ENCODE data around the gene SLC5A10.
"Not testable (repeated sequence)": the region's sequence is repeated elsewhere in the genome, so short reads cannot be mapped to it uniquely, and the experiment has no call there.

SLC5A10 gene

GRCh38 chr17:18947866-18948265 lies 4.1 kb upstream of the SLC5A10 start:
- DNase-seq (ENCODE audit: low spot score): no peak

DNA sequence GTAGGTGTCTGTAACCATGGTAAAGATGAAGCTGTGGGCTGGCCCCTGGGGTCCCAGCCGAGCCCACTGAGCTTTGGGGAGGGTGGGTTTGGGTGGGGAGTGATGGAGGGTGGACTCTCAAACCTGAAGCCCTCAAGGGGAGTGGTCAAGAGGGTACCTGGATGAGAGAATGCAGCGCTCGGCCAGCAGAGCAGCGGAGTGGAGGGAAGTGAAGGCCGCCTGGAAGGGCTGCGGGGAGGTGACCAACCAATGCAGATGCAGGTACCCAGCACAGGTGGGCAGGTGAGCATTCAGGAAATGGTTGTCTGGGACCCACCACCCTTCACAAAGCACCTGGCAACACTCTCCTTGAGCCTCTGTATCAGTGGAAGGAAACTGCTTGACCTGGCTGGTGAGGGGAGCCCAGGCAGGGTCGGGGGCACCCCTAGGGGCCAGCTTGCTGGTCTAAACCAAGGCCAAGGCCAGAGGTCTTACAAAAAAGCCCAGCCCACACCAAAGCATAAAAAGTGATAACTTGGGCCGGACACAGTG lies 3.4 kb upstream of the SLC5A10 start:
- DNase-seq (ENCODE audit: low spot score): no peak

GRCh38 chr17:18949566-18949965 lies 2.4 kb upstream of the SLC5A10 start:
- DNase-seq (ENCODE audit: low spot score): no peak

- no peak for DNase-seq (ENCODE audit: low spot score)
Observed at GRCh38 chr17:18950346-18950745, 1.6 kb upstream of the SLC5A10 start.

GRCh38 chr17:18950944-18951905 lies 740 bp upstream of the SLC5A10 start:
- DNase-seq (ENCODE audit: low spot score): no peak

- no peak for DNase-seq (ENCODE audit: low spot score)
Observed at GRCh38 chr17:18953231-18953728, 1.3 kb downstream of the SLC5A10 start.

DNA sequence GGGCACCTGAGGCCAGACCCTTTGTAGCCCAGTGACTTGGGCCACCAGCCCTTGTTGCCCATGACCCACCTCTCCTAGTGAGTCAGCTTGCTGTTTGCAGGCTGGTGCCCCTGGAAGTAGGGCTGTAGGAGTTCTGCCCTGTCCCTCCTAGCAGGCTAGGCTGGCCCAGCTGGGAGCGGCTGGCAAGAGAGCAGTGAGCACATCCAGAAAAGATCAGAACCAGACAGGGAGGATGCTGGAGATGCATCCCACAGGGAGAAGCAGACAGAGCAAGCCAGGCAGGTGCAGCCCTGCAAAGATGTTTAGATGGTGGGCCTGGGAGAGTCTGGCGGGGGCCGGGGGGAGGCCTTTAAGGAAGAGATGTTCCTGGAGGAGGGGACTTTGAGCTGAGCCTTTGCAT lies 2.4 kb downstream of the SLC5A10 start:
- no peak for DNase-seq (ENCODE audit: low spot score)

DNA sequence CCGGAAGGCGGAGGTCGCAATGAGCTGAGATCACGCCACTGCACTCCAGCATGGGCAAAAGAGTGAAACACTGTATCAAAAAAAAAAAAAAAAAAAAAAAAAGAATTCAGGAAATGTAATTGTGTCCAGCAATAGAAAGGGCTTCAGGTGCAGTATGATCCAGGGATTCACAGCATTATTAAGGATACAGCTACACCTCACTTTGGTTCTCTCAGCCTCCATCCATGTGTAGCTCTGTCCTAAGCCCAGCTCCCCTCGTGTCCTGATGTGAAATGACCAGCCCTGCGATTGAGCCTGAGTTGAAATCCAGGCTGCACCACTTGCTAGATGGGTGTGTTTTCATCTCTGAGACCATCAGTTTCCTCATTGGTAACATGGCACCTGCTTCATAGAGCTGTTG lies 3.0 kb downstream of the SLC5A10 start:
- no peak for DNase-seq (ENCODE audit: low spot score)

DNA sequence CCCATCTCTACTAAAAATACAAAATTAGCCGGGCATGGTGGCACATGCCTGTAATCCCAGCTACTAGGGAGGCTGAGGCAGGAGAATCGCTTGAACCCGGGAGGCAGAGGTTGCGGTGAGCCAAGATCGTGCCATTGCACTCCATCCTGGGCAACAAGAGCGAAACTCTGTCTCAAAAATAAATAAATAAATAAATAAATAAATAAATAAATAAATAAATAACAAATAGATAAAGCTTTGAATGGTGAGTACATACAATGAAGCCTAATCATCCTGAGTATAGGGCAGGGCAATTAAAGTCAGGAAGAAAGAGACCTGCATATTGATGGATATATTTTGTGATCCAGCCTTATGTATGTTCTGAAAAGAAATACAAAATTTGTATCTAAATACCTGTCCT lies 4.1 kb downstream of the SLC5A10 start:
- DNase-seq (ENCODE audit: low spot score): not testable (repeated sequence)

GRCh38 chr17:18956581-18956980 lies 4.6 kb downstream of the SLC5A10 start:
- DNase-seq (ENCODE audit: low spot score): no peak

- no peak for DNase-seq (ENCODE audit: low spot score)
Observed at GRCh38 chr17:18957831-18958230, 5.9 kb downstream of the SLC5A10 start.

DNA sequence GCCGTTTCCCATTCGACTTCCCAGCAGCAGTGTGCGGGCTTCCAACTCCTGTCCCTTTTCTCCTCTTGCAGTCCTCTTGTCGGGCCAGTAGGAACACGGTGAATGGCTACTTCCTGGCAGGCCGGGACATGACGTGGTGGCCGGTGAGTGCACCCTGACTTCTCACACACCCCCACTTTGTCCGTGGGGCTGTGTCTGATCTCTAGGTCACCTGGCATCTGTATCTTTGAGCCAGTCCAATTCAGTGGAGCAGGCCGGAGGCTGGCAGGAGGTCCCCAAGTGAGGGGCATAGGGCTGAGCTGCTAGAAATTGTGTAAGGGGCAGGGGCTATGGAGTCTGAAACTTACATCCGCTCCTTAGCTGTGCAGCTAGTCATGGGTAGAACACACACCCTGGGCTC lies 6.6 kb downstream of the SLC5A10 start:
- DNase-seq (ENCODE audit: low spot score): no peak

DNA sequence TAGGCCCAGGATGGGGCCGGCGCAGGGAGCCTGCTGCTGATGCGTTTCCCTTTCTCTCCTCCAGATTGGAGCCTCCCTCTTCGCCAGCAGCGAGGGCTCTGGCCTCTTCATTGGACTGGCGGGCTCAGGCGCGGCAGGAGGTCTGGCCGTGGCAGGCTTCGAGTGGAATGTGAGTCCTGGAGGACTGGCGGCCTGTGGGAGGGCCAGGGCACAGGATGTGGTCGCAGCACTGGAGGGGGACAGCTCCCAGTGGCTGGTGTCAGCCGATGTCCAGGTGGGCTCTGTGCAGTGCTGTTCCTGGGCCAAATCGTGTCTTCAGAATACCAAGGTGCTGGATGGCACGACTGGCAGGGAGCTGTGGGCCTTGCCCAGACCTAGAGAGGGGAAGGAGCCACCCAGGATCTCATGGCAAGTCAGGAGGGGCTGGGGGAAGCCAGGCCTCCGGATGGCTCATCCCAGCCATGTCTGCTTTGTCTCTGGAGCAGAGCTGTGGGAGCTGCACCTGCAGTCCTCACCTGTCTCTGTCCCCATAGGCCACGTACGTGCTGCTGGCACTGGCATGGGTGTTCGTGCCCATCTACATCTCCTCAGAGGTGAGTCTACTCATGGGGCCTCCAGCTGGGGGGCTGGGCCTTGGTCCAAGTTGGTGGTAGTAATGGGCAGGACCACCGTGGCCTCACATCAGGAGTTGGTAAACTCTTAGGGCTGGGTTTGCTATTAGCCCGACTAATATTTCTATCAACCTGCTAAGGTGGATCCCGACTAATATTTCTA lies 7.3 kb downstream of the SLC5A10 start:
- no peak for DNase-seq (ENCODE audit: low spot score)

GRCh38 chr17:18959845-18960240 lies 7.9 kb downstream of the SLC5A10 start:
- DNase-seq (ENCODE audit: low spot score): no peak

- DNase-seq (ENCODE audit: low spot score): no peak
Observed at GRCh38 chr17:18960241-18960665, 8.3 kb downstream of the SLC5A10 start.

- DNase-seq (ENCODE audit: low spot score): peak; percentile 72
Observed at GRCh38 chr17:18960803-18961511, 9.0 kb downstream of the SLC5A10 start.

GRCh38 chr17:18961634-18962493 lies 9.9 kb downstream of the SLC5A10 start:
- no peak for DNase-seq (ENCODE audit: low spot score)

DNA sequence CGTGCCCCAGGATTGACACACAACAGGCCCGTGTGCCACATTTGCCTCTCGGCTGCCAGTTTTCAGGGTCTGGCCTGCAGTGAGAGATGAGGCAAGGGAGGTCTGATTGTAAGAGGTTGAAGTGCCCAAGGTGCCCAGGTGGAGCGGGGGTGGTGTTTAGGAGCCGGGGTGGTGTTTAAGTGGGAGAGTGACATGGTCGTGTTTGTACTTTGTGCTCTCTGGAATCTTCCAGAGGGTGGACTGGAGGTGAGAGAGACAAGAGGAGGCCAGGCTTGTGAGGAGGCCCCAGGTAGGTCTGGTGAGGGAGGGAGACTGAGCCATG lies 10.5 kb downstream of the SLC5A10 start:
- DNase-seq (ENCODE audit: low spot score): no peak

GRCh38 chr17:18963126-18964017 lies 11.4 kb downstream of the SLC5A10 start:
- DNase-seq (ENCODE audit: low spot score): no peak

DNA sequence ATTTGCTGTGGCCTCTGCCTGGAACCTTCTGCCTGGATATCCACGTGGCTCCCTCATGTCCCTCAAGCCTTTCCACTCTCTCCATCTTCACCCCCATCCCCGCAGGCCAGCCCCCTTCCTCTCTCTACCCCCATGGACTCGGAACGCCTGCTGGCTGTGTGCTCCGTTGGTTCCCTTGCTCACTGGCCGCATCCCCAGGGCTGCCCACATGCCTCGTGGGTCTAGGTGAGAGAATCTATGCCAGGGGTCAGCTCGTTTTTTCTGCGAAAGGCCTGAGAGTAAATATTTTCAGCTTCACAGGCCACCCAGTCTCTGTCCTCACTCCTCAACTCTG lies 12.0 kb downstream of the SLC5A10 start:
- no peak for DNase-seq (ENCODE audit: low spot score)
